Mesenchymal stem cell (in vitro differentiated cells and primary cell): Measurements from ENCODE around the gene CPM.
A peak's percentile ranks its signal among the peaks of the same experiment; 100 is the strongest.
"Not testable (repeated sequence)": the region's sequence is repeated elsewhere in the genome, so short reads cannot be mapped to it uniquely, and the experiment has no call there.

Experiments
- DNase-seq: peaks from one replicate; pipeline ENCODE4 v3.0.0-alpha.2; 2013
- H2AFZ ChIP-seq: one replicate; pipeline ENCODE4 v1.6.1; 2013; ENCODE audit warnings: low read depth, mild to moderate bottlenecking, control low read depth, inconsistent platforms, low read length, moderate library complexity
- H2AK5ac ChIP-seq: 2 replicates; pipeline ENCODE4 v1.6.1; 2013; ENCODE audit warnings: low read length, moderate library complexity, mild to moderate bottlenecking, inconsistent platforms; ENCODE audit not compliant: severe bottlenecking
- H2BK120ac ChIP-seq: one replicate; pipeline ENCODE4 v1.6.1; 2013; ENCODE audit warnings: low read depth, mild to moderate bottlenecking, inconsistent platforms, low read length, moderate library complexity
- H2BK12ac ChIP-seq, 2 experiments: one replicate each; pipeline ENCODE4 v1.6.1; 2013; ENCODE audit warnings: inconsistent platforms in 2 of 2, low read length in 2 of 2, mild to moderate bottlenecking in 2 of 2, moderate library complexity in 2 of 2, control low read depth in 1 of 2
- H2BK15ac ChIP-seq: one replicate; pipeline ENCODE4 v1.6.1; 2013; ENCODE audit warnings: mild to moderate bottlenecking, low read depth, inconsistent platforms; ENCODE audit not compliant: poor library complexity, severe bottlenecking
- H2BK5ac ChIP-seq: 2 replicates; pipeline ENCODE4 v1.6.1; 2013; ENCODE audit warnings: low read depth, mild to moderate bottlenecking, low read length, control low read depth, inconsistent platforms; ENCODE audit not compliant: poor library complexity, severe bottlenecking
- H3K14ac ChIP-seq, 2 experiments: one replicate each; pipeline ENCODE4 v1.6.1; 2013; ENCODE audit warnings: inconsistent platforms in 2 of 2, low read length in 2 of 2, control low read depth in 1 of 2, mild to moderate bottlenecking in 1 of 2, moderate library complexity in 1 of 2
- H3K18ac ChIP-seq, 2 experiments: one replicate each; pipeline ENCODE4 v1.6.1; 2013; ENCODE audit warnings: inconsistent platforms in 2 of 2, low read length in 2 of 2, control low read depth in 1 of 2, low read depth in 1 of 2, mild to moderate bottlenecking in 1 of 2
- H3K23ac ChIP-seq, 2 experiments: one replicate each; pipeline ENCODE4 v1.6.1; 2013; ENCODE audit warnings: inconsistent platforms in 2 of 2, low read length in 2 of 2, mild to moderate bottlenecking in 2 of 2, moderate library complexity in 2 of 2, control low read depth in 1 of 2
- H3K27ac ChIP-seq: 2 replicates; pipeline ENCODE4 v1.5.1; 2013; ENCODE audit warnings: mild to moderate bottlenecking, moderate library complexity, low read length, control low read depth, inconsistent platforms; ENCODE audit not compliant: poor library complexity, severe bottlenecking
- H3K27me3 ChIP-seq, 2 experiments: 2 replicates each; pipeline versions ENCODE4 v1.6.1 to v1.7.0; 2013; ENCODE audit warnings: low read length in 2 of 2, mild to moderate bottlenecking in 2 of 2, moderate library complexity in 2 of 2, control low read depth in 1 of 2, inconsistent platforms in 1 of 2; ENCODE audit not compliant: control insufficient read depth in 1 of 2, insufficient read depth in 1 of 2
- H3K36me3 ChIP-seq, 2 experiments: 2 replicates each; pipeline versions ENCODE4 v1.6.1 to v1.7.0; 2013; ENCODE audit warnings: low read length in 2 of 2, control low read depth in 1 of 2, inconsistent platforms in 1 of 2, low read depth in 1 of 2, mild to moderate bottlenecking in 1 of 2; ENCODE audit not compliant: insufficient read depth in 2 of 2, control insufficient read depth in 1 of 2
- H3K4ac ChIP-seq, 2 experiments: one replicate each; pipeline ENCODE4 v1.6.1; 2013; ENCODE audit warnings: inconsistent platforms in 2 of 2, low read length in 2 of 2, mild to moderate bottlenecking in 2 of 2, moderate library complexity in 2 of 2, control low read depth in 1 of 2, low read depth in 1 of 2
- H3K4me1 ChIP-seq: 2 replicates; pipeline ENCODE4 v1.6.1; 2013; ENCODE audit warnings: low read depth, low read length, control low read depth; ENCODE audit not compliant: control insufficient read depth, insufficient read depth
- H3K4me2 ChIP-seq: 2 replicates; pipeline ENCODE4 v1.6.1; 2013; ENCODE audit warnings: low read length, mild to moderate bottlenecking, inconsistent platforms; ENCODE audit not compliant: poor library complexity, severe bottlenecking
- H3K4me3 ChIP-seq, 2 experiments: 2 replicates each; pipeline versions ENCODE4 v1.5.1 to v1.7.0; 2013; ENCODE audit warnings: low read length in 2 of 2, mild to moderate bottlenecking in 2 of 2, control low read depth in 1 of 2, low read depth in 1 of 2; ENCODE audit not compliant: insufficient read depth in 1 of 2
- H3K79me1 ChIP-seq: replicated peaks from 2 replicates; pipeline ENCODE4 v1.6.1; 2013; ENCODE audit warnings: mild to moderate bottlenecking, control low read depth, low read length, inconsistent platforms; ENCODE audit not compliant: poor library complexity, severe bottlenecking
- H3K9ac ChIP-seq: 2 replicates; pipeline ENCODE4 v1.7.0; 2013; ENCODE audit warnings: mild to moderate bottlenecking, low read length, moderate library complexity
- H3K9me3 ChIP-seq: 2 replicates; pipeline ENCODE4 v1.7.0; 2013; ENCODE audit warnings: mild to moderate bottlenecking, low read length; ENCODE audit not compliant: control insufficient read depth
- H4K8ac ChIP-seq: one replicate; pipeline ENCODE4 v1.6.1; 2013; ENCODE audit warnings: inconsistent platforms, mild to moderate bottlenecking, low read length, moderate library complexity
- H4K91ac ChIP-seq: one replicate; pipeline ENCODE4 v1.6.1; 2013; ENCODE audit warnings: mild to moderate bottlenecking, low read length, inconsistent platforms
- WGBS: methylation state at CpG from one replicate; pipeline ENCODE4 v1.1.7; 2013; ENCODE audit warnings: mixed read lengths; 5-methylcytosine and 5-hydroxymethylcytosine counted together

The CPM gene

DNA sequence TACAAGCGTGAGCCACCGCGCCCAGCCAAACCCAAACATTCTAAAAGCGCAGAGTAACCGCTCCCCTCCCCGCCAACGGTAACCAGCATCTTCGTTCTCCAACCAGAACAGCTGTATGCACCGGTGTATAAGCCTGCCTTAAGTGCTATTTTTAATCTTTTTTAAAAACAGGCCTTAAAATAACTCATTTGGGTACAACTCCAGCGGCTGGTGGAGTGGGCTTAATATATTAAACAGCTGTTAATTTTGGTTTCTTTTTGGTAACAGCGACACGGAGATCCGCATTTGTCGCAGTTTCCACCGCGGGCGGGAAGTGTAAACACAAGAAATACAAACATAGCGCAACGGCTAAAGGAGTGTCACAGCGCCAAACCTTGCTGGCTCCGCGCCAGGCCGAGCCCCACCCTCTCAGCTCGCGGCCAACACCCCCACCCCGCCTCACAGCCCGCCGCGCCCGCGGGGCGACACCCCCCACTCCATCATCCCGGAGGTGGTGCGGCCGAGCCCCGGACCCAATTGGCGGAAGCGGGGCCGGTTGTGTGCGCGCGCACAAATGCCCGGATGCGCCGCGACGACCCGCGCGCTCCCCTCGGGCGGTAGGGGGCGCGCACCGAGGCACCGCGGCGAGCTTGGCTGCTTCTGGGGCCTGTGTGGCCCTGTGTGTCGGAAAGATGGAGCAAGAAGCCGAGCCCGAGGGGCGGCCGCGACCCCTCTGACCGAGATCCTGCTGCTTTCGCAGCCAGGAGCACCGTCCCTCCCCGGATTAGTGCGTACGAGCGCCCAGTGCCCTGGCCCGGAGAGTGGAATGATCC lies 125.2 kb downstream of the CPM start, which contains the start of gene MDM2:
MDM2 (plus strand) TSS at position 602 of the 812 bp plus-strand sequence. CDS start 301 bp downstream, outside the sequence.
- Histone ChIP-seq H2BK15ac (peak within 1 kb of the TSS; percentile 77), H2AFZ (peak within 1 kb of the TSS; percentile 71), H2BK5ac (peak within 1 kb of the TSS; percentile 99), H3K9me3 (peaks cover 4% of the 10 kb centered on the region), H3K4me3 (peak within 1 kb of the TSS; percentile 87 to 98), H2BK120ac (peak within 1 kb of the TSS; percentile 99), H3K18ac (peak within 1 kb of the TSS; percentile 97 to 98), H3K23ac (peak within 1 kb of the TSS; percentile 87 to 97), H3K4me1 (peaks cover 8% of the 10 kb centered on the region), H3K4ac (peak within 1 kb of the TSS; percentile 96 to 100), H4K8ac (peak within 1 kb of the TSS; percentile 99), H3K79me1 (no peaks in the 10 kb centered on the region), H2BK12ac (peak within 1 kb of the TSS; percentile 50 to 82), H3K9ac (peak within 1 kb of the TSS; percentile 100), H4K91ac (peak within 1 kb of the TSS; percentile 98), H3K4me2 (peak within 1 kb of the TSS; percentile 86), H3K36me3 (peaks cover 9 to 38% of the 10 kb centered on the region in 2 experiments), H2AK5ac (peak within 1 kb of the TSS; percentile 95), H3K27me3 (no peaks in the 10 kb centered on the region), H3K27ac (peak within 1 kb of the TSS; percentile 100), H3K14ac (peak within 1 kb of the TSS in 1 of 2 experiments; percentile 96)
- under 1% methylated on average over 45 of the region's 72 CpGs for WGBS
- DNase-seq = peak; percentile 88

DNA sequence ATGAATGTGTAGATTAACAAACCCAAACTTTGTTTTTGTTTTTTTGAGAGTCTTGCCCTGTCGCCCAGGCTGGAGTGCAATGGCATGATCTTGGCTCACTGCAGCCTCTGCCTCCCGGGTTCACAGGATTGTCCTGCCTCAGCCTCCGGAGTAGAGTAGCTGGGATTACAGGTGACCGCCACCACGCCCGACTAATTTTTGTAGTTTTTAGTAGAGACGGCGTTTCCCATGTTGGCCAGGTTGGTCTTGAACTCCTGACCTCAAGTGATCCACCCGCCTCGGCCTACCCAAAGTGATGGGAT lies 125.7 kb downstream of the CPM start:
- H3K9me3 ChIP-seq, H4K91ac ChIP-seq, H3K23ac ChIP-seq, DNase-seq, H2AK5ac ChIP-seq, H3K27me3 ChIP-seq, H2BK15ac ChIP-seq, H4K8ac ChIP-seq, H3K14ac ChIP-seq, H3K79me1 ChIP-seq, H2BK5ac ChIP-seq, H2BK120ac ChIP-seq, H3K4me1 ChIP-seq: not testable (repeated sequence)
- Histone ChIP-seq H3K18ac (peak overlapping the region; percentile 16 to 66), H3K4me3 (peak overlapping the region; percentile 87 to 98), H2AFZ (peak overlapping the region; percentile 71), H3K27ac (peak overlapping the region; percentile 66), H3K4me2 (peak overlapping the region; percentile 86), H2BK12ac (peak overlapping the region in 1 of 2 experiments; percentile 50), H3K9ac (peak overlapping the region; percentile 100), H3K36me3 (peaks cover 9 to 32% of the 10 kb centered on the region in 2 experiments), H3K4ac (peak overlapping the region in 1 of 2 experiments; percentile 87)
- 25% methylated on average over 10 of the region's 10 CpGs for WGBS

DNA sequence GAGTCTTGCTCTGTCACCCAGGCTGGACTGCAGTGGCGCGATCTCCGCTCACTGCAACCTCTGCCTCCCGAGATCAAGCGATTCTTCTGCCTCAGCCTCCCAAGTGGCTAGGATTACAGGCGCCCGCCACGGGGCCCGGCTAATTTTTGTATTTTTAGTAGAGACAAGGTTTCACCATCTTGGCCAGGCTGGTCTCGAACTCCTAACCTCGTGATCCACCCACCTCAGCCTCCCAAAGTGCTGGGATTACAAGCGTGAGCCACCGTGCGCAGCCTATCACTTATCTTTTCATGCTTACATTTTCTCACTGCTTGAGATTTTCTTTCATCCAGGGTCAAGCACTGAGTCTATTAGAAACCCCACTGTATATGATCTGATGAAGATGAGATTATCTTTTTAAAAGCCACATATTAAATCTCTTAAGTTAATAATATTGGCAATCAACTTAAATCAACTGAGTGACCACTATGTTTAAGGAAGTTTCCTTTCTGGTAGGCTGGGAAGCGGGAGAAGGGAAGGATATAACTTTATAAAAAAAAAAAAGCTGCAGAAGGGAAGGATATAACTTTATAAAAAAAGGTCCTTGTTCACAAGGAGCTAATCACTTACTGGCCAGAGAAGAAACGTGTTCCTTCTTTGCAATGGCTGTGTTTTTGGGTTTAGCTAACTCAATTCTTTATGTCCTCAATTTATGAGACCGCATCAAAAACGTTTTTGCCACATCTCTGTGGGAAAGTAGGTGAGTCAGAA lies 126.3 kb downstream of the CPM start:
- H2BK15ac ChIP-seq = no peak overlapping the region
- H3K4me1 ChIP-seq = peaks cover 6% of the 10 kb centered on the region
- peaks cover 7 to 26% of the 10 kb centered on the region in 2 experiments for H3K36me3 ChIP-seq
- no peaks in the 10 kb centered on the region for H3K79me1 ChIP-seq
- H3K4me3 ChIP-seq = peak overlapping the region in 1 of 2 experiments; percentile 98
- H3K4ac ChIP-seq = no peak overlapping the region
- no peak overlapping the region for H2BK12ac ChIP-seq
- no peak overlapping the region for H3K18ac ChIP-seq
- WGBS = 97% methylated on average over 13 of the region's 18 CpGs
- H2AFZ ChIP-seq = no peak overlapping the region
- H3K14ac ChIP-seq = no peak overlapping the region
- no peak overlapping the region for H2BK5ac ChIP-seq
- no peak overlapping the region for H4K8ac ChIP-seq
- no peak overlapping the region for H2AK5ac ChIP-seq
- DNase-seq = no peak
- no peak overlapping the region for H3K27ac ChIP-seq
- H3K23ac ChIP-seq = no peak overlapping the region
- no peak overlapping the region for H2BK120ac ChIP-seq
- H3K4me2 ChIP-seq = no peak overlapping the region
- peaks cover 4% of the 10 kb centered on the region for H3K9me3 ChIP-seq
- peak overlapping the region; percentile 100 for H3K9ac ChIP-seq
- no peaks in the 10 kb centered on the region for H3K27me3 ChIP-seq
- no peak overlapping the region for H4K91ac ChIP-seq

DNA sequence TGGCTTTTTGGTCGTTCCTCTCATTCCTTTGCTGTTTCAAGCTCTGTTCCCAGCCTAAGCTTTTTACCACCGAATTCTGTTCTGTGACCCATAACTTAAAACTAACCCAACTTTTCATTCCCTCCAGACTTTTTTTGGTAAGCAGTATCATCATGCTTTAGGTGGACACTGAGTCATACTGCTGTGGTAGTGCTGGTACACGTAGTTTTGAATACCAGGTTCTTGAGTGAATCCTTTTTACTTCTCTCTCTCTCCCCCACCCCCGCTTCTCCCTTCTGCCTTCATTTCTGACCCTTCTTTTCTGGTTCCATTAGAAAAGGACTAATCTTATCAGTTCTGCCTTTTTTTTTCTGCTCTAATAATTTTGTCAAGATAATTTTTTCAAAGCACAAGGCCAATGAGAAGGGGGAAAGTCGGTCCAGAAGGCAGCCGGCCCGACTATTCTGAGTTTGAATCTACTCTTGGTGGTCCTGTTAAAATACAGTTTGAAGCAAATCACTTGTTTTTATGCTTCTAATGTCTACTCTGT lies 127.3 kb downstream of the CPM start:
- H2BK120ac ChIP-seq = no peak overlapping the region
- H3K14ac ChIP-seq = no peak overlapping the region
- no peak overlapping the region for H2BK15ac ChIP-seq
- H4K8ac ChIP-seq = no peak overlapping the region
- no peak overlapping the region for H3K23ac ChIP-seq
- no peak overlapping the region for H4K91ac ChIP-seq
- DNase-seq = no peak
- WGBS = 86% methylated on average over 6 of the region's 7 CpGs
- H3K27me3 ChIP-seq = no peaks in the 10 kb centered on the region
- H3K36me3 ChIP-seq = peaks cover 6 to 16% of the 10 kb centered on the region in 2 experiments
- no peak overlapping the region for H3K4me2 ChIP-seq
- peaks cover 4% of the 10 kb centered on the region for H3K4me1 ChIP-seq
- no peak overlapping the region for H3K18ac ChIP-seq
- no peak overlapping the region for H3K27ac ChIP-seq
- H2BK12ac ChIP-seq = no peak overlapping the region
- H3K4ac ChIP-seq = no peak overlapping the region
- H3K9me3 ChIP-seq = peaks cover 4% of the 10 kb centered on the region
- no peak overlapping the region for H2AK5ac ChIP-seq
- no peak overlapping the region for H2AFZ ChIP-seq
- H3K9ac ChIP-seq = no peak overlapping the region
- no peak overlapping the region for H2BK5ac ChIP-seq
- no peaks in the 10 kb centered on the region for H3K79me1 ChIP-seq
- no peak overlapping the region for H3K4me3 ChIP-seq
